HG02571 (cell line): ENCODE measurements around the gene CACNA2D3.

ENCODE experiments used
- ATAC-seq: cut with Tn5 transposase; IDR thresholded peaks from one replicate; pipeline ENCODE4 v1.9.1; 2021; ENCODE audit warnings: mild to moderate bottlenecking, moderate library complexity; ENCODE audit not compliant: unreplicated experiment

The CACNA2D3 gene

GRCh38 chr3:54213907-54214306 lies 91.6 kb downstream of the CACNA2D3 start:
- no peak for ATAC-seq

DNA sequence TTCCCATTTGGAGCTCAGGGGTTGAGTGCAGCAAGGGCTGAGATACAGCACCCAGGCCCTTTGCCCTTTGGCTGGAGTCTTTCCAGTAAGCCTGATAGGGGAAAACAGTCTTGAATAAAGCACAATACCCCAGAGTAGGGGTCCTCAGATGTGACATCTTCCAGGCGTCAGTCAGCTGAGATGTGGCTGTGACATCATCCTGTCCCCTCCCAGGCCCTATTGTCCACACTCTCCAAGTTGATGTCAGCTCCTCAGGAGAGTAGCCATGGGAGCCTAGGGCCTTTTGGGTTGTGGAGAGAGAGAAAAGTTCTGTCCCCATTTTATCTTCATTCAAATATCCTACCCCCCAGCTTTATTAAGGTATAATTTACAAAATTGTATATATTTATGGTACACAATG lies 92.5 kb downstream of the CACNA2D3 start:
- ATAC-seq, result no peak

DNA sequence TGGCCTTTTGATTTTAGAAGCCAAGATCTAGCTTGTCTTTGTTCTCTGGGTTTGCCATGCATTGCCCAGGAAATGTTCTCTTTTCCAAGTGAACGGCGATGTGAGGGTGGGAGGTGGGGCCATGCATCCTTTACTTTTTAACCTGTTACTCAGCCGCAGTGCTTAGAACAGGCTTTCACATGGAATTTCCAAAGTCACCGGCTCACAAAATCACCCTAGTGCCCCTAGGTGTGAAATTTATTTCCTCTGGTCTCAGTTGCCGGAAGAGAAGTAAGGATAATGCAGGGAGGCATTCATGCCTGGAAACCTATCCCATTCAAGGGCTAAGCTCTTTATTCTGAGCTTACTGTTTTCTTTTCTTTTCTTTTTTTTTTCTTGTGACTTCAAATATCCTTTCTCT lies 93.2 kb downstream of the CACNA2D3 start:
- ATAC-seq, result no peak

DNA sequence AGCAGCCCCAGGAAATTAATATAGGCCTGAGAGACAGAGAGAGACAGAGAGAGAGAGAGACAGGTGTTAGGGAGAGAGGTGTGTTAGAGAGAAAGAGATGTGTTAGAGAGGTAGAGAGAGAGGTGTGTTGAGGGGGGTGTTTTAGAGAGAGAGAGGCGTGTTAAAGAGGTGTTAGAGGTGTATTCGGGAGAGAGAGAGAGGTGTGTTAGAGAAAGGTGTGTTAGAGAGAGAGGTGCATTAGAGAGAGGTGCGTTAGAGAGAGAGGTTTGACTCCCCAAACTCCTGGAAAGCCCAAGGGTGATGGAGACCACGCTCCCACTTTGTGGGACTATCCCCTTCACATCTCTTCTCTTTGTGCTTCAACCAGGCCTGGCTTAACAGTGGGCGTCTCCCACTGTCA lies 95.5 kb downstream of the CACNA2D3 start:
- no peak for ATAC-seq

DNA sequence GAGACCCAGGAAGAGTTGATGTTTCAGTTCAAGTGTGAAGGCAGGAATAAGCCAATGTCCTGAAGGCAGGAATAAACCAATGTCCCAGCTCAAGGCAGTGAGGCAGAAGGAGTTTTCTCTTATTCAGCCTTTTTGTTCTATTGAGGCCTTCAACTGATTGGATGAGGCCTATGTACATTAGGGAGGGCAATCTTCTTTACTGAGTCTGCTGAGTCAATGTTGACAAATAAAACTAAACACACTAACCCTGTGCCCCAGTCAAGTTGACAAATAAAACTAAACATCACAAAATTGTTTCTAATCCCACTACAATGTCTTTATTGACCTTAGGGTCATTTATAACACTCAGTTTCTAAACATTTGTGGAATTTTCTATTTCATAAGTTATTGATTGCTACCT lies 100.0 kb downstream of the CACNA2D3 start:
- no peak for ATAC-seq

GRCh38 chr3:54223063-54223462 lies 100.7 kb downstream of the CACNA2D3 start:
- no peak for ATAC-seq

DNA sequence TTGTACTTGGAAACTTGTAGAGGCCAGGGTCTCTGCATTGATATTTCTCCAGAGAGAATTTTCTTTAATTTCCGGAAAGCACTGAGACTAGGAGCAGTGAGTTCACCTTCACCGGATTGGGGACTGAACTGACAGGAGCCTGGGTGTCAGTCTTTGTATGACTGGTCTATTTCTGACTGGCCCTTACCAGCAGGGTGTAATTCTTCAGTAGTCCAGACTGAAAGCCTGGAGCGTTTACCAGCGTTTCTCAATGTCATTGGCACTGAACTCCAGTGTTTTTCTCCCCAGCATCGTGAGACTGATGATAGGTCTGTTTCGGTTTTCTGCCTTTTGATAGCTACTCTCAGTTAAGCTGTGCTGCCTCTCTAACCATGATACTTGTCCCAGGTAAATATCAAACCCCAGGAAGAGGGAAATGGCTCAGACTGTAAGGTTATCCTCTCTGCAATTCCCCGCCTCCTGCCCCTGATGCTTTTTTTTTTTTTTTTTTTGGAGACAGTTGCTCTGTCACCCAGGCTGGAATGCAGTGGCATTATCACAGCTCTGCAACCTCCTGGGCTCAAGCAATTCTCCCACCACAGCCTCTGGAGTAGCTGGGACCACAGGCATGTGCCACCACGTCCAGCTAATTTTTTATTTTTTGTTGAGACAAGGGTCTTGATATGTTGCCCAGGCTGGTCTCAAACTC lies 103.6 kb downstream of the CACNA2D3 start:
- ATAC-seq, result no peak

GRCh38 chr3:54228806-54229205 lies 106.5 kb downstream of the CACNA2D3 start:
- no peak for ATAC-seq

GRCh38 chr3:54232618-54233017 lies 110.3 kb downstream of the CACNA2D3 start:
- no peak for ATAC-seq

- ATAC-seq, result no peak
These were observed 113.6 kb downstream of the CACNA2D3 start for GRCh38 chr3:54235998-54236397.

GRCh38 chr3:54237109-54237508 lies 114.8 kb downstream of the CACNA2D3 start:
- no peak for ATAC-seq

- no peak for ATAC-seq
These were observed 115.6 kb downstream of the CACNA2D3 start for GRCh38 chr3:54237788-54238502.

DNA sequence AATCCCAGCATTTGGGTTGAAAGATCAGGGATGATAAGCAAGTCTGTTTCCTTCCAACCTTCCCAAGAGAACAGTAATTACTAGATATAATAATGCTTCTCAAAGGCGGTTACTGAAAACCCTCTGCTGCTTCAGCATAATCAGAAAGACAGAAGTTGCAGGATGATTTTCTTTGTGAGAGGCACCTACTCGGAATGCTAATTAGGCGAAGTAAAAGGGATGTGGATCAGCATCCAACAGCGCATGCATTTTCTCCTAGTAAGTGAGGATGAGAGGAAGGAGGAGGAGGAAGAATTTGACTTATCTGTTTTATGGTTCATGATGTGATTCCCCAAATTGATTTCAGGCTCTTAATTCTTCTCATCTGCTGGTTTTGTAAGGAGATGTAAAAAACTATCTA lies 118.0 kb downstream of the CACNA2D3 start:
- ATAC-seq, result no peak

DNA sequence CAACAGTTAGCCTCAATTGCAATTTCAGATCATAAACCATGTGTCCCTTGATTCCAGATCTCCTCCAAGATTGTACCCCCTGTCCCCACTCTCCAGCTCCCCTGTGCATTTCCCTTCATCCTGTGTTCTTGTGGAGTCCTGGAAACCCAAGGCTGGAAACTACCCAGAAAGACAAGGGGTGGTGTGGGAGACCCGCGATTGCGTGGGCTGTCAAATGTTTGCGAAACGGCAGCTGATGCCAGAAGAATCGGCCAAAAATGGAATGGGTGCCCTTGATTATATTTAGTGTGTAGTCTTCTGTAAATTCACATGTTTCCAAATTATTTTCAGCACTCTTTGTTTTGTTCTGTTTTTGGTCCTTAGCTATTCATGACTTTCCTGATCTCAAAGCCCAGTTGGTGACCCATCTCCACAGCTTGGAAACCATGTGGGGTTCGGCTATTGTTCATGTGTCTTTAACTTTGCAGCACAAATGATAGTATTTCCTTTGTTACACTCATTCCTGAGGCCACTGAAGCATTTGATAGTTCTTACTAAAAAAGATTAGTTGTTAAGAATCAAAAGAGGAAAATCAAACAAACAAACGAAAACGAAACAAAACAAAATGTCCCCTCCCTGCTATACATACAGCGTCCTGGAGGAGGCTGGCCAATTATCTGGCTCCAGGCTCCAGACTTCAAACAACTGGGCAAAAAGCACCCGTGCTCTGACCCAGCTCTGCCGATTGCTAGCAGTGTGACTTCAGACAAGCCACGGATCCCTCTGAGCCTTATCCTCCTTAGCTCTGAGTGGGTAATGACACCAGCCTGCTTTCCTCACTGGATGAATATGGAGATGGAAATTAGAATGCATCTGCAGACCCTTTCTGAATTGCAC lies 120.9 kb downstream of the CACNA2D3 start:
- no peak for ATAC-seq

GRCh38 chr3:54243960-54244682 lies 121.8 kb downstream of the CACNA2D3 start:
- ATAC-seq, result no peak

GRCh38 chr3:54251705-54252104 lies 129.4 kb downstream of the CACNA2D3 start:
- ATAC-seq, result no peak

DNA sequence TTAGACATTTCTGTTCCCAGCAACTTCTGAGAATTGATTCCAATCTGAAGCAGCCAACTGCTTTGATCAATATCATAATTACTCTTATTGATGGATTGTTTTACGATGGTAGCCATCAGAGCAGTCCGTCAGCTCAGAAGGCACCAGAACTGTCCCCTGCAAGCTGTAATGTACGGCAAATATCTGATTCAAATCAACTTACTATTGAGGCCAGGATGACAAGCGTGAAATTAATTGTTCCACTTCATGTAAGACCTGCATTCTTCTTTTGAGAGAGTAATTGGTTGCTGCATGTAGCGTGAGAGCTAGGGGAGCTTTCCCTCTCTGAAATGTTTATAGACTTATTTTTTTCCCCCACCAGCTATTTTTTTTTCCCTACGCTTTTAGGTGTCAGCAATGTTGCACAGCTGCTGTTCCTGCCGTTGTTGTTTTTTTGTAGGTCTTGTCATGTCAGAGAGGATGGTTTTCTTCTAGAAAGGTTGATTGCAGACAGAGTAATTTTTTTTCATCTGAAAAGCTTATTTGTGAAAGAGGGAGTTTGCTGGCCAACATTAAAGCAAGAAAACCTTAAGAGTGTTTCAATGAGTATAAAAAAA lies 134.9 kb downstream of the CACNA2D3 start:
- no peak for ATAC-seq

GRCh38 chr3:54259636-54260035 lies 137.3 kb downstream of the CACNA2D3 start:
- no peak for ATAC-seq

DNA sequence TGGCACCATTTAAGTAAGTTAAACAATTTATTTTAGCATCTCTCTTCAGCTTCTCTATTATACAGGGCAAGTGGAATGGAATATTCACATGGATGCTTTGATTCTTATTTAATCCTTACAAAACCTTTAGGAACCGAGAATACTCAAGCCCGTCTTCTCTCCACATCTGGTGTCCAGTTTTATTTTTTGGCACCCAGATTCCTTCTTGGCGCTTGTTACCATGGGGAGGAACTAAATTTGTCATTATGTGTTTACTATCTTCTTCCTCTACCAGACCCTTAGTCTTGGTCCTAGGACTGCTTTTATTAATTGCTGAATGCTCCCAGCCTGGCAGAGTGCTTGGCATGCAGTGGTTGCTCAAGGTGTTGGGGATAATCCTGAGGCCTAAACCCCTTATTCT lies 138.8 kb downstream of the CACNA2D3 start:
- no peak for ATAC-seq

DNA sequence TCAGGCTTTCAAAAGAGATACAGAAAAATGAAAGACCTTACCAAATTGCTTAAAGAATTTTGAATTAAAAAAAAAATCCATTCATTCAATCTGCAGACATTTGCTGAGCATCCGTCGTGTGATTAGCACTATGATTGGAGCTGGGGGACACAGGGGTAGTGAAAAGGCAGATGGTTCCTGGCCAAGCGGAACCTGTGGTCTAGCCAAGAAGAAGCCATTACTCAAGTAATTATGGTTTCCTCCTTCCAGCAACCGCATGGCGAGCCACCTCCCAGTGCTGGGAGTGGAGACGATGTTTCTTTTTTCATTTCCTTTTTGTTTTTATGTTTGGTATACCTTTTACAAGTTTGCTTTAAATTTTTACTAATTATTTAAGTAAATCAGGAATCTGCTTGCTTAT lies 140.2 kb downstream of the CACNA2D3 start:
- no peak for ATAC-seq

GRCh38 chr3:54262946-54263345 lies 140.6 kb downstream of the CACNA2D3 start:
- ATAC-seq, result no peak
